SU-DHL-6 (cell line): Measurements from ENCODE around the gene NOM1.

Experiments
- CTCF ChIP-seq: fragments of 200-600 bp; sonication (generic); IDR thresholded peaks from one replicate; pipeline ENCODE4 v1.5.1; 2017; ENCODE audit warnings: antibody characterized with exemption, mild to moderate bottlenecking, low read length, moderate library complexity; ENCODE audit not compliant: insufficient read depth, poor library complexity, severe bottlenecking
- EZH2phosphoT487 ChIP-seq: fragments of 200-600 bp; sonication (generic), shearing (Covaris generic); conservative IDR thresholded peaks from 2 replicates; pipeline ENCODE4 v1.6.1; 2018; ENCODE audit warnings: mild to moderate bottlenecking, antibody characterized with exemption, low read length, moderate library complexity, mixed read lengths

- TF ChIP-seq CTCF (no peak), EZH2phosphoT487 (no peak)
Measured at GRCh38 chr7:156979007-156979606, 29.6 kb downstream of the NOM1 start.
